AG20443 (cell line): ENCODE data around the gene RANBP2.
"Not testable (repeated sequence)": the region's sequence is repeated elsewhere in the genome, so short reads cannot be mapped to it uniquely, and the experiment has no call there.

Experiments used
- DNase-seq: peaks from one replicate; pipeline ENCODE4 v3.0.0; 2012; ENCODE audit warnings: low spot score, mixed read lengths

Gene RANBP2

GRCh38 chr2:108719149-108720044 lies at the start of gene RANBP2:
Gene RANBP2 (plus strand): TSS chr2:108719482. CDS start chr2:108719607, 125 bp downstream.
- peak; percentile 96 for DNase-seq

GRCh38 chr2:108670282-108670681 lies 49.0 kb upstream of the RANBP2 start:
- DNase-seq = not testable (repeated sequence)

- DNase-seq = not testable (repeated sequence)
Measured at GRCh38 chr2:108672200-108672805, 47.0 kb upstream of the RANBP2 start.

- DNase-seq = not testable (repeated sequence)
Measured at GRCh38 chr2:108676522-108676921, 42.8 kb upstream of the RANBP2 start.

- DNase-seq = not testable (repeated sequence)
Measured at GRCh38 chr2:108677239-108677744, 42.0 kb upstream of the RANBP2 start.

- peak; percentile 21 for DNase-seq
Measured at GRCh38 chr2:108678198-108678651, 41.1 kb upstream of the RANBP2 start.

- not testable (repeated sequence) for DNase-seq
Measured at GRCh38 chr2:108680805-108681204, 38.5 kb upstream of the RANBP2 start.

- not testable (repeated sequence) for DNase-seq
Measured at GRCh38 chr2:108688818-108689756, 30.2 kb upstream of the RANBP2 start.

- not testable (repeated sequence) for DNase-seq
Measured at GRCh38 chr2:108690001-108690400, 29.3 kb upstream of the RANBP2 start.

- no peak for DNase-seq
Measured at GRCh38 chr2:108691447-108691846, 27.8 kb upstream of the RANBP2 start.

- DNase-seq = no peak
Measured at GRCh38 chr2:108701208-108701607, 18.1 kb upstream of the RANBP2 start.

- no peak for DNase-seq
Measured at GRCh38 chr2:108701806-108702205, 17.5 kb upstream of the RANBP2 start.

- DNase-seq = no peak
Measured at GRCh38 chr2:108704871-108705270, 14.4 kb upstream of the RANBP2 start.

GRCh38 chr2:108707300-108707699 lies 12.0 kb upstream of the RANBP2 start:
- DNase-seq = no peak

- not testable (repeated sequence) for DNase-seq
Measured at GRCh38 chr2:108716971-108717370, 2.3 kb upstream of the RANBP2 start.

GRCh38 chr2:108726048-108726447 lies 6.8 kb downstream of the RANBP2 start:
- DNase-seq = not testable (repeated sequence)

GRCh38 chr2:108734656-108735055 lies 15.4 kb downstream of the RANBP2 start:
- not testable (repeated sequence) for DNase-seq

GRCh38 chr2:108757973-108758372 lies 38.7 kb downstream of the RANBP2 start:
- not testable (repeated sequence) for DNase-seq

- not testable (repeated sequence) for DNase-seq
Measured at GRCh38 chr2:108762618-108763017, 43.3 kb downstream of the RANBP2 start.

GRCh38 chr2:108766671-108767070 lies 47.4 kb downstream of the RANBP2 start:
- DNase-seq = not testable (repeated sequence)

- not testable (repeated sequence) for DNase-seq
Measured at GRCh38 chr2:108767859-108768258, 48.6 kb downstream of the RANBP2 start.

GRCh38 chr2:108776475-108776874 lies 57.2 kb downstream of the RANBP2 start:
- DNase-seq = no peak
